HG03039 (cell line): Measurements from ENCODE around the gene ERGIC3.

Source experiments
- ATAC-seq: cut with Tn5 transposase; IDR thresholded peaks from one replicate; pipeline ENCODE4 v1.9.1; 2021; ENCODE audit warnings: mild to moderate bottlenecking, moderate library complexity; ENCODE audit not compliant: unreplicated experiment

ERGIC3 gene

DNA sequence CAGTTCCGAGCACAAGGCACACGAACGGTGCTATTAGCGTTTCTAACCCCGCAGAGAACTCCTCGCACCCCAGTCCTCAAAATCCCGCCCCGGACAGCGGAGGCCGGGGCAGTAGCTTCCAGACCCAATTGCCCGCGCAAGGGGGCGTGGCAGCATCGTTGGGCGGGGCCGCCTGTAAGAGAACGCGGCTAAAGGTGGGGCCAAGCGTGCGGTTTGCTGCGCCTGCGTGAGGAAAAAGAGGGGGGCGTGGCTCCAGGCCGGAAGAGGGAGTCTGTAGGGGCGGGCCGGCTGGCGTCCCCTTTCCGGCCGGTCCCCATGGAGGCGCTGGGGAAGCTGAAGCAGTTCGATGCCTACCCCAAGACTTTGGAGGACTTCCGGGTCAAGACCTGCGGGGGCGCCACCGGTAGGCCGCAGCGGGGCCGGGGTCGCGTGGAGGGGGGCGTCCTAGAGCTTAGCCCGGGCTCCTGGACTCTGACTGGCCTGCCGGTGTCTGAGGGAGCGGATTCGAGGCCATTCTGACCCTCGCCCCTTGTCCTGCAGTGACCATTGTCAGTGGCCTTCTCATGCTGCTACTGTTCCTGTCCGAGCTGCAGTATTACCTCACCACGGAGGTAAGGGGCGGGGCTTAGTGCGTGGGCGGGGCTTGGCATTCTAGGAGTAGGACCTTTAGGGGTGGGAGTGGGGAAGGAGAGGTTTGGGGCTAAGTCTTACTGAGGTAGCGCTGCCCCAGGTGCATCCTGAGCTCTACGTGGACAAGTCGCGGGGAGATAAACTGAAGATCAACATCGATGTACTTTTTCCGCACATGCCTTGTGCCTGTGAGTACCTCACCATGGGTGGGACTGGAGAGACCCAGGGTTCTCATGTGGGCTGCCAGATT lies at the start of gene ERGIC3:
Gene ERGIC3 (plus strand): TSS at position 296 of the 880 bp plus-strand sequence. CDS start 20 bp downstream, at position 316.
- peak; percentile 76 for ATAC-seq

DNA sequence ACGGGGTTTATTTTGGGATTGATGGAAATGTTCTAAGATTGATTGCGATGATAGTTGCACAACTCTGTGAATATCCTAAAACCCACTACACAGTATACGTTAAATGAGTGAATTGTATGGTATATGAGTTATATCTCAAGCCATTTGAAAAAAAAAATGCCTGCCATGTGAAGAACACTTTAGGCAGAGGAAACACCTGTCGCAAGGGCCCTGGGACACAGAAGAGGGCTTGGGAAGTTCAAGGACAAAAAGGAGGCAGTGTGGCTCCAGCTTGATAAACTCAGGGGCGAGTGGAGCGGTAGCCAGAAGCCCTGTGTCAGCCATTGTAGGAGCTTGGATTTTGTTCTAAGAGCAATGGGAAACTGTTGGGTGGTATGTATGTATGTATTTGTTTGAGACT lies 49.5 kb upstream of the ERGIC3 start:
- ATAC-seq, result no peak

DNA sequence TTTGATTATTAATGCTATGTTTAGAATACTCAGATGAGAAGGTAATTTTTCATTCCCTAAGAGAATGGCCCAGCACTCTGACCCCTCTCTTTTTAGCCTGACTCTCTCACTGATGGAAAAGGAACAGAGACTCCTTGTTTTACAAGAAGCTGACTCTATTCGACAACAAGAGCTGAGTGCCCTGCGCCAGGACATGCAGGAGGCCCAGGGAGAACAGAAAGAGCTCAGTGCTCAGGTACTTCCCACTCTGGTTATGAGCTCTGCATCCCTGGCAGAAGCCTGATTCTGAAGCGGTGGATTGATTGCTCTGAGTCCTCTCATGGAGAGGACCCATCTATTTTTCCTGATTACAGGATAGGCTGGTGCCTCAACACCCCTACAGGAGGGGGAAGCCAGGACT lies 45.4 kb upstream of the ERGIC3 start:
- ATAC-seq, result no peak

DNA sequence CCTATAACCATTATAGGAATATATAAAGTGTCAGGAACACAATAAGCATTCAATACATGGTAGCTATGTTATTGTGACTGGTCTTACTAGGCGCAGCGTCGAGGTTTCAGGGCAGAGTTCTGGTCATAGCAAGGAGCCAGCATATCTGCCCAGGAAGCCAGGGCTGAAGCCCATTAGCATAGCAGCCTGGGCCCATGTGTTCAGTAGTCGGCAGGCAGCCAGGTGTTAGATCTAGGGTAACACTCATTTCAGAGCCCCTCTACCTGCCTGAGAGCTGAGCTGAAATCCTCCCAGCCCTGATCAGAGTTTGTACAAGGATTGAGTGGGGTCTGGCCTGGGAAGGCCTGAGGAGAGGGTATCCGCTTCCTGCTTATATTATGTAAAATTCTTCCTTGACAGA lies 44.6 kb upstream of the ERGIC3 start:
- ATAC-seq, result no peak

DNA sequence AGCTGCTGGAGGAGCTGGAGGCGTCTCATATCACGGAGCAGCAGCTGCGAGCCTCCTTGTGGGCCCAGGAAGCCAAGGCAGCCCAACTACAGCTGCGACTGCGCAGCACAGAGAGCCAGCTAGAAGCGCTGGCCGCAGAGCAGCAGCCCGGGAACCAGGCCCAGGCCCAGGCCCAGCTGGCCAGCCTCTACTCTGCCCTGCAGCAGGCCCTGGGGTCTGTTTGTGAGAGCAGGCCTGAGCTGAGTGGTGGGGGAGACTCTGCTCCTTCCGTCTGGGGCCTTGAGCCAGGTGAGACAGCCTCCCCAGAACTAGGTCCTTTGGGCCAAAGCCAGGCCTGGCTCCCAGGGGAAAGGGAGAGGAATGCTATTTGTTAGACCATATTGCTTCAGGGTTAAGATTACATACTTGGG lies 44.1 kb upstream of the ERGIC3 start:
- no peak for ATAC-seq

DNA sequence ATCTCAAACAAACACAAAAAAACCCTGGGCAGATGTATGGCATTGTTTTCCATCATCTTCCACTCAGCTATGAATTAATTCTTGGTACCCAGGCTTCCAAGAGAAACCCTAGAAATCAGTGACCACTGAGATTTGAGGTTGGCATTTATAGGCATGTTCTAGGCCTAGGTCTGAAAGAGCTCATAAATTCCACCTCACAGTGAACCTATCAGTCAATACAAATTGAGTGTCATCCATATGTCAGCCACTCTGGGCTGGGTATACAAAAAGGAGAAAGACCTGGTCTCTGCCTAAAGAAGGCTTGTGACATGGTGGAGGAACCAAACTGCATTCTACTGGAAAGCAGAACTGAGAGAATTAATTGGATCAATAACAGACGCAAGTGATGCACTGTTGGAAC lies 42.6 kb upstream of the ERGIC3 start:
- ATAC-seq, result no peak

DNA sequence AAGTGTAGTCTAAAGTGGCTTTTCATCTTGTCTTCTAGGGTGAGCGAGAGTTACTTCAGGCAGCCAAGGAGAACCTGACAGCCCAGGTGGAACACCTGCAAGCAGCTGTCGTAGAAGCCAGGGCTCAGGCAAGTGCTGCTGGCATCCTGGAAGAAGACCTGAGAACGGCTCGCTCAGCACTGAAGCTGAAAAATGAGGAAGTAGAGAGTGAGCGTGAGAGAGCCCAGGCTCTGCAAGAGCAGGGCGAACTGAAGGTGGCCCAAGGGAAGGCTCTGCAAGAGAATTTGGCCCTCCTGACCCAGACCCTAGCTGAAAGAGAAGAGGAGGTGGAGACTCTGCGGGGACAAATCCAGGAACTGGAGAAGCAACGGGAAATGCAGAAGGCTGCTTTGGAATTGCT lies 39.5 kb upstream of the ERGIC3 start:
- ATAC-seq, result no peak

DNA sequence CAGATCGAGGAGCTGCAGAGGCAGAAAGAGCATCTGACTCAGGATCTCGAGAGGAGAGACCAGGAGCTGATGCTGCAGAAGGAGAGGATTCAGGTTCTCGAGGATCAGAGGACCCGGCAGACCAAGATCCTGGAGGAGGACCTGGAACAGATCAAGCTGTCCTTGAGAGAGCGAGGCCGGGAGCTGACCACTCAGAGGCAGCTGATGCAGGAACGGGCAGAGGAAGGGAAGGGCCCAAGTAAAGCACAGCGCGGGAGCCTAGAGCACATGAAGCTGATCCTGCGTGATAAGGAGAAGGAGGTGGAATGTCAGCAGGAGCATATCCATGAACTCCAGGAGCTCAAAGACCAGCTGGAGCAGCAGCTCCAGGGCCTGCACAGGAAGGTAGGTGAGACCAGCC lies 38.6 kb upstream of the ERGIC3 start:
- no peak for ATAC-seq

DNA sequence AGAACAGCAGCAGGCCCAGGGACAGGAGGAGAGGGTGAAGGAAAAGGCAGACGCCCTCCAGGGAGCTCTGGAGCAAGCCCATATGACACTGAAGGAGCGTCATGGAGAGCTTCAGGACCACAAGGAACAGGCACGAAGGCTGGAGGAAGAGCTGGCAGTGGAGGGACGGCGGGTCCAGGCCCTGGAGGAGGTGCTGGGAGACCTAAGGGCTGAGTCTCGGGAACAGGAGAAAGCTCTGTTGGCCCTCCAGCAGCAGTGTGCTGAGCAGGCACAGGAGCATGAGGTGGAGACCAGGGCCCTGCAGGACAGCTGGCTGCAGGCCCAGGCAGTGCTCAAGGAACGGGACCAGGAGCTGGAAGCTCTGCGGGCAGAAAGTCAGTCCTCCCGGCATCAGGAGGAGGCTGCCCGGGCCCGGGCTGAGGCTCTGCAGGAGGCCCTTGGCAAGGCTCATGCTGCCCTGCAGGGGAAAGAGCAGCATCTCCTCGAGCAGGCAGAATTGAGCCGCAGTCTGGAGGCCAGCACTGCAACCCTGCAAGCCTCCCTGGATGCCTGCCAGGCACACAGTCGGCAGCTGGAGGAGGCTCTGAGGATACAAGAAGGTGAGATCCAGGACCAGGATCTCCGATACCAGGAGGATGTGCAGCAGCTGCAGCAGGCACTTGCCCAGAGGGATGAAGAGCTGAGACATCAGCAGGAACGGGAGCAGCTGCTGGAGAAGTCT lies 37.9 kb upstream of the ERGIC3 start:
- ATAC-seq, result no peak

DNA sequence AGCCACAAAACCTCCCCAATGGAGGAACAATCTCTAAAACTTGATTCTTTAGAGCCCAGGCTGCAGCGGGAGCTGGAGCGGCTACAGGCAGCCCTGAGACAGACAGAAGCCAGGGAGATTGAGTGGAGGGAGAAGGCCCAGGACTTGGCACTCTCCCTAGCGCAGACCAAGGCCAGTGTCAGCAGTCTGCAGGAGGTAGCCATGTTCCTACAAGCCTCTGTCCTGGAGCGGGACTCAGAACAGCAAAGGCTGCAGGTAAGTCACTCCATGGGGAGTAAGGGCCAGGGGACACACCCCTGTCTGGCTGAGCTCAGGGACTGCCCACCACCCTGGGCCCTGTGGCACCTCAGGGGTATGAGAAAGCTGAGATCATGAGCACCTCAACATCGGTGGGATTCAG lies 37.1 kb upstream of the ERGIC3 start:
- no peak for ATAC-seq

DNA sequence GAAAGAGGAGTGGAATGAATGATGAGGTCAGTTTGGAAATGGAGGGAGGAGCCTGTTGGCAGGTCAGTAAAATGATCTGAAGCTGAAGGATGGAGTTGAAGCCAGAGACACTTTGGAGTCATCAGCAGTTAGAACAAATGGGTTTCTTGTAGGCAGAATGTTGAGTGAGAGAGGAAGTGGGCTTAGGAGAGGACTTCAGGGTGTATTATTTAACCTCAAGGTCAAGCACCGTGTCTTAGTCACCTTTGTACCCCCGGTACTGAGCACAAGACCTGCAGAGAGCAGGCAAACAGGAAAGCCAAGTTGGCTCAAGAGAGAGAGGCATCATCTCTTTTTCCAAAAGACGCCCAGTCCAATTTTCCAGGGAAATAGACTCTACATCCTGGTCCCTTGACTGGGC lies 35.7 kb upstream of the ERGIC3 start:
- ATAC-seq, result no peak

DNA sequence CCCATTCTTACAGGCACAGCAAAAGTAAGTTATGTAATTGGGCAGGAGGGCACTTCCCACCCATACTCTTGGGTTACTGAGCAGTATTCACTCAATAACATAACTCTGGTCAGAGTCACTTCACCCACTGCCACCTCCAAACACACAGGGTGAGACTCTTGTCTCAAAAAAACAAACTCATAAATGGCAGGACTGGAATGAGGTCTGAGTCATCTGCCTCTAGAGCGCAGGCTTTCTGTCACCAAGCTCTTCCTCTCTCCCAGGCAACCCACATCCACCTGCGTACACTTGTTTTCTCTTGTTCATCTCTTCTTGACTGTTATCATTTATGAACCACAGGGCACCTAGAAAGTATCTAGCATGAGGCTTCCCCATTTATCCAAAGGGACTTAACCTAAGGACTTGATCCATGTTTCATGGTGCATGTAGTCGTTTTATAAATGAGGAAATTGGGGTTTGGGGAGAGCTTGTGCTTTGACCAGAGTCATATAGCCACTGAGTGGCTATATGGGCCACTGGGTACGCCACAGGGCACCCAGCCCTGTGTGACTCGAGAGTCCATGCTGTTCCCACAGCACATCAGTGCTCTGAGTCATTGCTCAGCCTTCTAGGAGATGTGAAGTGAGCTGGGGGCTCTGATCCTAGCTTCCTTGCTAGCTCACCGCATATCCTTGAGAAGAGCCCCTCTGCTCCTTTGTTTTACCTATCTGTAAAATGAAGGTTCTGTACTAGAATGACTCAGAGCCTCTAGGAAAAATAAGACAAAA lies 34.8 kb upstream of the ERGIC3 start:
- no peak for ATAC-seq

DNA sequence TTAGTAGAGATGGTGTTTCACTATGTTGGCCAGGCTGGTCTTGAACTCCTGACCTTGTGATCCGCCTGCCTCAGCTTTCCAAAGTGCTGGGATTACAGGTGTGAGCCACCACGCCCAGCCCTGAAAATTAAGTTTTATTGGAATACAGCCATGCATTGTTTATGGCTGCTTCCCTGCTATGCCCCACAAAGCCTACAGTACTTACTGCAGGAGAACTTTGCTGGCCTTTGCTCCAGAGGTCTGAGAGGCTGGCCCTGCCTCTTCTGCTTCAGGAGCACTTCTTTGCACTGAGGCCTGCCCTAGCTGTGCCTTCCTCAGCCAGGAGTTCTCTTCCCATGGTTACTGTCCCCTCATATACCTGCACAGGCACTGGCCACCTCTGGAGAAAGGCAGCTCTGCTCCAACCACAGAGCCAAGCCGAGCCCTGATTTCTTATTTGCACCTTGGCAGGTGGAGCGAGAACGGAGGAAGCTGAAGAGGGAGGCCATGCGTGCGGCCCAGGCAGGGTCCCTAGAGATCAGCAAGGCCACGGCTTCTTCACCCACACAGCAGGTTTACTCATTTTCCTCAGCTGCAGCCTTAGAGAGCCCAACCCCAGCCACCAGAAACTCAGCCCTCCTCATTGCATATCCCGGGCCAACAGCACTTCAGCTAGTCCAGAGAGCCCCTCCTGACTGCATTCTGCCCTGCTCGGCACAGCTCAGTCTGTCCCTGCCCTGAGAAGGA lies 33.2 kb upstream of the ERGIC3 start:
- ATAC-seq, result no peak

DNA sequence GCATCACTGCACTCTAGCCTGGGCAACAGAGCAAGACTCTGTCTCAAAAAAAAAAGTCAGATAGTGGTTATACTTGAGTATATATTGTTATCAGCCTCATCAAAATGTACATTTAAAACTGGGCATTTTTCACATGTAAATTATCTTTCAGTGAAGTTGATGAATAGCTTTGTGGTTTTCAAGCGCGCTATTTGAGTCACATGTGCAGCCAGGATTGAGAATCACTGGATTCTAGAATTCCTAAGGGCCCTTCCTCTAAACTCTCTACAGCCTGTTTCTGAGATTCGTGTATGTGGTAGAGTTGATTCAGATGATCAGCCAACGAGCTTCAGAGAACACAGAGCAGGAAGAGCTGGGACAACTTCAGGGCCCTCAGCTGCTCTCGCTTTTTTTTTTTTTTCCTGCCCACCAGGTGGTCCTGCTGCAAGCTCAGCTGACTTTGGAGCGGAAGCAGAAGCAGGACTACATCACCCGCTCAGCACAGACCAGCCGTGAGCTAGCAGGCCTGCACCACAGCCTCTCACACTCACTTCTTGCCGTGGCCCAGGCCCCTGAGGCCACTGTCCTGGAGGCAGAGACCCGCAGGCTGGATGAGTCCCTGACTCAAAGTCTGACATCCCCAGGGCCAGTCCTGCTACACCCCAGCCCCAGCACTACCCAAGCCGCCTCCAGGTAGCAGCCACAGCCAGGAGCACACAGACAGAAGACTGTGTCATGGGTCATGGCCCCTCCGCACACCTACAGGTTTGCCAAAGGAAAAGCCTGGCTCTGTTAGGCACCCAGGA lies 30.7 kb upstream of the ERGIC3 start:
- no peak for ATAC-seq

DNA sequence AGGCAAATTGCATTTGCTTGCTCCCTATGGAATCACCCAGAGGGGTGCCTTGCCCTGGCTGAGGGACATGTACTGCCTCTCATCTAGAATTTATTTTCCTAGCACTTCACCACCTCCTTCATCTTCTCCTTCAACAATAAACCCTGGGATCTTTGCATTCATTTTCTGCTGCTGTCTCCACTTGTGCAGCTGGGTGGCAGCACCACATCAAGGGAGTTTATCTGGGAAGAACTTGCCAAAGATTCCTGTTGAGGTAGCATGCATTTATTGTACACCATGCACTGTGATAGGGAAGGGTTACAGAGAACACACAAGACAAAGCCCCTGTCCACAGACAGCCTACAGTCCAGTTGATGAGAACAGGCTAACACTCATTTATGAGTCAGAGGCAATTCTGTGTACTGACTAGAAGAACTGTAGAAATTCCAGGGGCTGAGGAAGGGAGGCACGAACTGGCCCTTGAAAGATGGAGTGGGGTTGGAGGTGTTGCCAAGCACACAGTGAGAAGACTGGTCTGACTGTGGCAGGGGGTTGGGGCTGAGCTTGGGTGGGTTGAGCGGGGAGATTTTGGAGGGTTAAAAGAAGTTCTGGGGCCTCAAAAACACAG lies 30.0 kb upstream of the ERGIC3 start:
- ATAC-seq, result no peak

DNA sequence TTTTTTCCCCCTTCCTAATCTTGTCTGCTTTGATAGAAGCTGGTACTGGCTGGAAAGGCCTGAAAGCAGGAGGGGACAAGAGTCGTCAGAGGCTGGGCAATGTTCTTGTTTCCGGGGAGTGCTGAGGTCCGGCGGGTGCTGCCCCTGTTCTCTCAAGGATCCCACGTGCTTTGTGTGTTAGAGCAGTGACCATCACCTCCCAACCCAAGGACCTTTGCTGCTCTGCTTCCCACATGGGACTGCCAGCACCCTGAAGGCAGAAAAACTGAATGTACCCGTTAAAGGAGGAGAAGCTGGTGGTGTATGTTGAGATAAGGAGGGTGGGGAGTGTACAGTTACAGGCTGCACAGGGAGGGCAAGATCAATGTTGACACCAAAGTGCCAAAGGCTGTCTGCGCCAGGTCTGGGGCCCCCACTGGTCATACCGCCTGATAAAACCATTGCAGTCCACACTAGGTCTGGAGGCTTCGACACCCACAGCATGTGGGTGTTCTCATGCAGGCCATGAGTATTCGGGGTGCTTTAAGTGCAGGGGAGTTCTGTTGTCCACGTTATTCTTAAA lies 27.4 kb upstream of the ERGIC3 start:
- no peak for ATAC-seq

DNA sequence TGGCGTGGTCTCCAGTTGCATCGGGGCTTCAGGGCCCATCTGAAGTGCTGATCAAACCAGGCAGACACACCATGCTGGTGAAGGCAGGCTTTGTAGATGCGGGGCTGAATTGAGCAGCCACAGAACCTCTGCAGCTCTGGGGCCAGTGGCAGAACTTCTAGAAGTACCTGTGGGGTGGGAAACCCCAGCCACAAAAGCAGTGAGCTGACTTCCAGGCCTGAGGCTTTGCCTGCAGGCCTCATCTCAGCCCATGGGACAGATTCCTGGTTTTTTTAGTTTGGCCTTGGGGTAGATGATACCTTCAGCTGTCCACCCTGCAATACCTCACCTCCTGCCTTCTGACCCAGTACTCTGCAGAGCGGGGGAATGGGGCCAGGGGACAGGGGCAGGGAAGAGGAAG lies 26.5 kb upstream of the ERGIC3 start:
- no peak for ATAC-seq

DNA sequence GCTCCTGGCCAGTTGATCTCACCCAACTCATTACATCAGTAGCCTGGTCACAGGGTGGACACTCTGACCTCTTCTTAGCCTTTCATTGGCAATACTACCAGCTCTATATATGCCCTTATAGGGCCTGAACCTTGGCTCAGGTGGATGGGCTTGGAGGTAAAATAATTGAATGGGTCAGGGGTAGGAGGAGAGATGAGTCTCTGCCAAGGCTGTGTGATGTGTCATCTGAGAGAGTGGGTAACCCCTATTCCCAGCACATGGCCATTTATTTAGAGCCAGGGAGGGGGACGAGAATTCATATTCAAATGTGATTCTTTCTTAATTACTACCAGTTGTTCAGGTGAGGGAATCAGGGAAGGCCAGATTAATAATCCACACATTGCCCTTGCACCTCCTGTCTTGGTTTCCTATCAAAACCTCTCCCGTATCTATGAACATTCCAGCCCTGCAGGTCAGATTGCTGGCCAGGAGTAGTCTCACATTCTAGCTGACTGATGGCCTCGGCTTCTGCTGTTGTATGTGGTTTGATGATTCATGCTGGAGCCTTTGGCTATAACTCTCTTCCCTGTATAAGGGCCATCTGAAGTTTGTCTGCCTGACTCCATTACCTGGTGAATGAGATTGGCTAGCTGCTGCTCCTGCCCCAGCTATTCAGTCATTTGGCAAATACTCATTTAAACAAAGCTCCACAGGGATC lies 25.8 kb upstream of the ERGIC3 start:
- ATAC-seq, result no peak

DNA sequence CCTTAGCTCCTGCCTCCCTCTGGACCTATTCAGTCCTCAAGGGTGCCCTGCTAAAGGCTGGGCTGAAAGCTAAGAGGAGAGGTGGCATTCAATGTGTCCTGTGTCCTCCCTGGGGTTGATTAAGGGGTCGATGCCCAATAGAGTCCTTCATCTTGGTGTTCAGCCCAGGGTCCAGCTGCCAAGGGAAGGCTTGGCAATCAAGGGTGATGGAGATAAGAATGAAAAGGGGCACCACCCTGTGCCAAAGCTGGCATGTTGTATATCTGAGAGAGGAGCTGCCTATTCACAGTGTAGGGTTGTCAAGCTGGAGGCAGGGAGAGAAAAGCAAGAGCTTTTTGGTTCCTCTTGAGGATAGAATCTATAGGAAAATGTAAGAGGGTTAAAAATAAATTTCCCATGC lies 24.8 kb upstream of the ERGIC3 start:
- ATAC-seq, result no peak
